Effector memory CD4-positive, alpha-beta T cell (primary cell): ENCODE data around the gene SPOCK3.

Source experiments
- DNase-seq, 3 donors: peaks; one replicate each; pipeline ENCODE4 v3.0.0-alpha.2; 2020
- H3K27ac ChIP-seq: 2 replicates; pipeline ENCODE4 v1.7.0; 2013; ENCODE audit warnings: mild to moderate bottlenecking, low read length, moderate library complexity; ENCODE audit not compliant: insufficient read depth, poor library complexity, severe bottlenecking
- H3K27me3 ChIP-seq: replicated peaks from 2 replicates; pipeline ENCODE4 v1.7.0; 2013; ENCODE audit warnings: mild to moderate bottlenecking, low read length; ENCODE audit not compliant: insufficient read depth, control insufficient read depth, poor library complexity, severe bottlenecking
- H3K36me3 ChIP-seq: 2 replicates; pipeline ENCODE4 v1.7.0; 2013; ENCODE audit warnings: mild to moderate bottlenecking, low read length, moderate library complexity; ENCODE audit not compliant: control insufficient read depth, insufficient read depth
- H3K4me1 ChIP-seq: 2 replicates; pipeline ENCODE4 v1.7.0; 2013; ENCODE audit warnings: low read length, mild to moderate bottlenecking; ENCODE audit not compliant: control insufficient read depth, insufficient read depth, poor library complexity, severe bottlenecking
- H3K4me3 ChIP-seq: 2 replicates; pipeline ENCODE4 v1.7.0; 2013; ENCODE audit warnings: low read length, low read depth, mild to moderate bottlenecking; ENCODE audit not compliant: insufficient read depth, poor library complexity, severe bottlenecking
- H3K9me3 ChIP-seq: 2 replicates; pipeline ENCODE4 v1.7.0; 2013; ENCODE audit warnings: mild to moderate bottlenecking, low read length, moderate library complexity; ENCODE audit not compliant: control insufficient read depth

The SPOCK3 gene

DNA sequence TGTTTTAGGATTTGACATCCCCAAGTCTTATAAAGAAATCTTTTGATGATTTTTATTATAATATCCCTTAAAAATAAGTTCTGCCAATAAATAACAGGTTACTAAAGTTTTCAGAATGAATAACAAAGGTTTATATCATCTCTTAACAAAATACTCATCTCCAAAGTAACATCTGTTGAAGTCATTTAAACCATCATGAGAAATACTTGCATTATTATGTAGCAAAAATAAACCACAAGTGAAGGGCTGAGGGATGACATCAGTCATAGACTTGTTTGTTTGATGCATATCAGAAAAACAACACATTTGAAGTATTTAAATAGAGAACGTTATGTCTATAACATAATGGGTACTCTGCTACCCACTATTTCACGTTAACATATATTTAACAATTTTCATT, 114.9 kb downstream of the SPOCK3 start:
- Histone ChIP-seq H3K9me3 (no peaks in the 10 kb centered on the region), H3K27ac (no peak overlapping the region), H3K36me3 (no peaks in the 10 kb centered on the region), H3K27me3 (no peaks in the 10 kb centered on the region), H3K4me3 (no peak overlapping the region), H3K4me1 (no peaks in the 10 kb centered on the region)
- DNase-seq = no peak

- Histone ChIP-seq H3K27ac (no peak overlapping the region), H3K4me1 (no peaks in the 10 kb centered on the region), H3K9me3 (no peaks in the 10 kb centered on the region), H3K4me3 (no peak overlapping the region), H3K27me3 (no peaks in the 10 kb centered on the region), H3K36me3 (no peaks in the 10 kb centered on the region)
- no peak for DNase-seq
Measured at GRCh38 chr4:167117273-167117672, 117.0 kb downstream of the SPOCK3 start.

DNA sequence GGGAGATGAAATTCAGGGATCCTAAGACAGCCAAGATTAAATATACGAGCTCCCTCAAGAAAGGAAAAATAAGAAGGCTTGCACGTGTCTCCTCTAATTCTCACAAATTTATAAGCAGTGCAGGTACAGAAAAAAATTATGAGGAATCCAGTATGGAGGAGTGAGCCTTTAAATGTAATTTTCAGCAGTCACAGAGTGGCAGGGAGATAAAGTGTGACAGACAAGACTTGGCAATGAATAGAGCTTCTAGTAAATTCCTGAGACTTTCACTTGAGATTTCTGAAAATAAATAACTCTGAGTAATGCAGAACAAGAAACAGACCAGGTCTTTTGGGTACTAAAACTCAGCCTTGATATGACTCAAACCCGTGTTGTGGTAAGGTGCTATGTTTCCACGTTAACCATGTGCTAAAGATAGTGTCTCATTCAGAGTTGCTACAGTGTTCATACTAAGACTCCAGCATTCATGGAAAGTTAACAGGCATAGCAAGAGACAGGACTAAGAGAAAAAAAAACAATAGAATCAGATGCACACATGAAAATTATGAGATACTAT, 119.8 kb downstream of the SPOCK3 start:
- H3K4me3 ChIP-seq = no peak overlapping the region
- no peaks in the 10 kb centered on the region for H3K9me3 ChIP-seq
- DNase-seq = no peak
- no peaks in the 10 kb centered on the region for H3K4me1 ChIP-seq
- no peak overlapping the region for H3K27ac ChIP-seq
- no peaks in the 10 kb centered on the region for H3K36me3 ChIP-seq
- no peaks in the 10 kb centered on the region for H3K27me3 ChIP-seq

DNA sequence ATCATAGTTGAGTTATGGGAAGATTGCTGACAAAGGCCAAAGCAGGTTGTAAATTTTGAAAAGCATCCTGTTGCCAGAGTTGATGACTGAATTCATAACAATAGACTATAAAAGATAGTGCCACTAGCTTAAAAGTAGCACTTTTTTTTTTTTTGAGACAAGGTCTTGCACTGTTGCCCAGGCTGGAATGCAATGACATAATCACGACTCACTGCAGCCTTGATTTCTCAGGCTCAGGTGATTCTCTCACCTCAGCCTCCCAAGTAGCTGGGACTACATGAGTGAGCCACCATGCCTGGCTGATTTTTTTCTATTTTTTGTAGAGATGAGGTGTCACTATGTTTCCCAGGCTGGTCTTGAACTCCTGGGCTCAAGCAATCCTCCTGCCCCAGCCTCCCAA, 122.7 kb downstream of the SPOCK3 start:
- H3K27ac ChIP-seq = no peak overlapping the region
- H3K4me1 ChIP-seq = no peaks in the 10 kb centered on the region
- H3K27me3 ChIP-seq = no peaks in the 10 kb centered on the region
- no peaks in the 10 kb centered on the region for H3K36me3 ChIP-seq
- DNase-seq = no peak
- H3K9me3 ChIP-seq = no peaks in the 10 kb centered on the region
- H3K4me3 ChIP-seq = no peak overlapping the region

DNA sequence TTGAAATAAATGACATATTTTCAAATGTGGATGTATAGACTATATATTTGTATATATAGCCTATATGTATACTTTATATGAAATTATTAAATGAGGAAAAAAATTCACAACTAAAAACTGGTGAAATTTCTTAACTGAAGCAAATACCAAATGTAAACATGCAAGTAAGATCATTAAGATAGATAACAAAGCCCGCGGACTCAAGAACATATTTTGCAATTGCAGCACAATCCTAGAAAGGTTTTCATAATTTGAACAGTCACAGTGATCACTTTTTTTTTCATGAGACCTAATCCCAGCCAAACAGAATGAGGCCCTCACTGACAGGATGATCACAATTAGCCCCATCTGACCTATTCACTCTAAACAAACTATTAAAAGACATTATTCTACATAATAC, 123.2 kb downstream of the SPOCK3 start:
- DNase-seq = no peak
- Histone ChIP-seq H3K27me3 (no peaks in the 10 kb centered on the region), H3K36me3 (no peaks in the 10 kb centered on the region), H3K27ac (no peak overlapping the region), H3K4me1 (no peaks in the 10 kb centered on the region), H3K9me3 (no peaks in the 10 kb centered on the region), H3K4me3 (no peak overlapping the region)

- H3K27ac ChIP-seq = no peak overlapping the region
- H3K4me3 ChIP-seq = no peak overlapping the region
- no peaks in the 10 kb centered on the region for H3K9me3 ChIP-seq
- no peaks in the 10 kb centered on the region for H3K36me3 ChIP-seq
- DNase-seq = no peak
- no peaks in the 10 kb centered on the region for H3K4me1 ChIP-seq
- H3K27me3 ChIP-seq = no peaks in the 10 kb centered on the region
Measured at GRCh38 chr4:167109859-167110258, 124.4 kb downstream of the SPOCK3 start.

- H3K4me3 ChIP-seq = no peak overlapping the region
- H3K36me3 ChIP-seq = no peaks in the 10 kb centered on the region
- no peaks in the 10 kb centered on the region for H3K27me3 ChIP-seq
- H3K9me3 ChIP-seq = no peaks in the 10 kb centered on the region
- no peaks in the 10 kb centered on the region for H3K4me1 ChIP-seq
- H3K27ac ChIP-seq = no peak overlapping the region
- DNase-seq = no peak
Measured at GRCh38 chr4:167105857-167106256, 128.4 kb downstream of the SPOCK3 start.

GRCh38 chr4:167102475-167102874, 131.8 kb downstream of the SPOCK3 start:
- Histone ChIP-seq H3K36me3 (no peaks in the 10 kb centered on the region), H3K27ac (no peak overlapping the region), H3K4me3 (no peak overlapping the region), H3K4me1 (no peaks in the 10 kb centered on the region), H3K27me3 (no peaks in the 10 kb centered on the region), H3K9me3 (no peaks in the 10 kb centered on the region)
- DNase-seq = no peak

- H3K4me1 ChIP-seq = no peaks in the 10 kb centered on the region
- H3K9me3 ChIP-seq = no peaks in the 10 kb centered on the region
- no peak overlapping the region for H3K27ac ChIP-seq
- no peaks in the 10 kb centered on the region for H3K27me3 ChIP-seq
- H3K36me3 ChIP-seq = no peaks in the 10 kb centered on the region
- H3K4me3 ChIP-seq = no peak overlapping the region
- no peak for DNase-seq
Measured at GRCh38 chr4:167101035-167101434, 133.3 kb downstream of the SPOCK3 start.

DNA sequence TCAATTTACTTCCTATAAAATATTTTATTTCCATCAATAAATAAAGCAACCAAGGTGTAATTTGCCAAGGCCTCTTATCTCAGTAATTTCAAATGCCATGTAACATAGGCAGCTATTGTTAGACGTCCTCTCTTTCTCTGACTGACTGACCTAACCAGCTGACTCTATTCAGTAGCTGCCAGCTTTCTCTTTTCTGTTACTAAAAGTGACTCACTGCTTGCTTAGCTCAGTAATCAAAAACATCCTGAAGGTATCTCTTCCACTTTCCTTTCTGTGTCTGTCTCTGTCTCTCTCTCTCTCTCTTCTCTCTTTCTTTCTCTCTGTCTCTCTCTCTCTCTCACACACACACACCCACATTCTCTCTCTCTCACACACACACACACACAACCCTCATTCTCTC, 134.2 kb downstream of the SPOCK3 start:
- Histone ChIP-seq H3K27me3 (no peaks in the 10 kb centered on the region), H3K4me1 (no peaks in the 10 kb centered on the region), H3K27ac (no peak overlapping the region), H3K9me3 (no peaks in the 10 kb centered on the region), H3K36me3 (no peaks in the 10 kb centered on the region), H3K4me3 (no peak overlapping the region)
- no peak for DNase-seq

- H3K4me1 ChIP-seq = no peaks in the 10 kb centered on the region
- H3K27ac ChIP-seq = no peak overlapping the region
- DNase-seq = no peak
- H3K27me3 ChIP-seq = no peaks in the 10 kb centered on the region
- H3K9me3 ChIP-seq = no peaks in the 10 kb centered on the region
- H3K36me3 ChIP-seq = no peaks in the 10 kb centered on the region
- H3K4me3 ChIP-seq = no peak overlapping the region
Measured at GRCh38 chr4:167088115-167088514, 146.2 kb downstream of the SPOCK3 start.
